ENCODE measurements around the gene CALCOCO1. TPM values are rescaled to one million over a fixed set of nuclear protein-coding genes. Genes with fewer than 3 reads are reported as not detected.
"Not testable (repeated sequence)": the region's sequence is repeated elsewhere in the genome, so short reads cannot be mapped to it uniquely, and the experiment has no call there.

Gene CALCOCO1
- total RNA-seq, 4 donors from 2014 or later: 118 to 186 (median 168) TPM

DNA sequence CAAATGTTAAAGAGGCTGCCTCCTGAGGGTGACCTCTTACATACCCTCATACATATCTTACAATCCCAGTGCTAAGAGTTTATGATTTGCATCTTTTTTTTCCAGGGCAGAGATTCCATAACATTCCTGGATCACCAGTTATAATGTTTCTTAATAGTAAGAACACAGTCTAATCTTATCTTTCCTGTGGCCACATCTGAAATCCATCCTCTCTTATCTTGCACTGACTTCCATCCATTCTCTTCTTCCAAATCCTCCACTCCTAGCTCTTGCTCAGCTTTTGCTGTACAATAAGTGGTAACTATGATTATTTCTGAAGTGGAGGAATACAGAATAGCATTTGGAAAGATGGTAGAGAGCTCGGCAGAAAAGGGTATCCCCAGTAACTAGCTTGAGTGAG lies 6.3 kb downstream of the CALCOCO1 start:
- Histone ChIP-seq H3K4me1 (peaks cover 4 to 6% (median 5%) of the 10 kb centered on the region in 4 donors), H3K27me3 (no peaks in the 10 kb centered on the region), H3K36me3 (peaks cover 0 to 69% (median 17%) of the 10 kb centered on the region in 4 donors), H3K9me3 (no peaks in the 10 kb centered on the region), H3K27ac (no peak overlapping the region), H3K4me3 (no peak overlapping the region)
- no peak for TF ChIP-seq POLR2A (IDR thresholded peaks at IDR 0.05)
- TF ChIP-seq POLR2AphosphoS5 (IDR thresholded peaks at IDR 0.05): no peak
- no peak for TF ChIP-seq EP300 (IDR thresholded peaks at IDR 0.05; ENCODE audit: low read depth)
- TF ChIP-seq, protein P1, sequence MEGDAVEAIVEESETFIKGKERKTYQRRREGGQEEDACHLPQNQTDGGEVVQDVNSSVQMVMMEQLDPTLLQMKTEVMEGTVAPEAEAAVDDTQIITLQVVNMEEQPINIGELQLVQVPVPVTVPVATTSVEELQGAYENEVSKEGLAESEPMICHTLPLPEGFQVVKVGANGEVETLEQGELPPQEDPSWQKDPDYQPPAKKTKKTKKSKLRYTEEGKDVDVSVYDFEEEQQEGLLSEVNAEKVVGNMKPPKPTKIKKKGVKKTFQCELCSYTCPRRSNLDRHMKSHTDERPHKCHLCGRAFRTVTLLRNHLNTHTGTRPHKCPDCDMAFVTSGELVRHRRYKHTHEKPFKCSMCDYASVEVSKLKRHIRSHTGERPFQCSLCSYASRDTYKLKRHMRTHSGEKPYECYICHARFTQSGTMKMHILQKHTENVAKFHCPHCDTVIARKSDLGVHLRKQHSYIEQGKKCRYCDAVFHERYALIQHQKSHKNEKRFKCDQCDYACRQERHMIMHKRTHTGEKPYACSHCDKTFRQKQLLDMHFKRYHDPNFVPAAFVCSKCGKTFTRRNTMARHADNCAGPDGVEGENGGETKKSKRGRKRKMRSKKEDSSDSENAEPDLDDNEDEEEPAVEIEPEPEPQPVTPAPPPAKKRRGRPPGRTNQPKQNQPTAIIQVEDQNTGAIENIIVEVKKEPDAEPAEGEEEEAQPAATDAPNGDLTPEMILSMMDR (IDR thresholded peaks at IDR 0.05): no peak
- no peak for DNase-seq
- in situ Hi-C loops (cut with MboI; ENCODE audit: low pct_ligation_motif_present in 1 of 4, low pct_unique_long_range_greater_than_20kb in 1 of 4, low sequenced_read_pairs in 3 of 4): loop anchor here in 1 of 4 donors (25.0 kb wide), 1 partner anchor 466 kb away; the partner anchor contains the start of gene SMUG1
- intact Hi-C loops (cut with DNase I; ENCODE audit: low total_unique reads): no loop called here
- WGBS, 2 donors (ENCODE audit: low coverage in 1 of 2): 76% methylated on average over 1 of the region's 1 CpG; no CpG with 5 or more reads in 1 of the 2 donors

DNA sequence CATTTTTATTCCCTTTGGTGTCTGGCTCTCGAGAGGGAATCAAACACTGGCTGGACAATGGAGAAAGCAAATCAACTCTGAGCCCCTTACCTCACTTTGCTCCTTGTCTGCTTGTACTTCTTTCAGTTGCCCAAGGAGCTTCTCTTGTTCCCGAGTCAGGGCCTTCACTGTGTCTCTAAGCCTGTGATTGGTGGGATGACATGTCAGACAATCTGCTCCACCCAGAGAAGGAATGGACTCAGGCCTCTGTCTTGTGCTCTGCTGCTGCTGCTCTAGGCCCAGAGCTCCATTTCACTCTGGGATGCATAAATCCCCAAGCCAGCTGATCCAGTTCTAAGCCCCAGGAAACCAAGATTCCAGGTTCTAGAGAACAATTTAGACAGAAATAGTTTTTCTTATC lies 7.6 kb downstream of the CALCOCO1 start:
- Histone ChIP-seq H3K36me3 (peaks cover 0 to 77% (median 21%) of the 10 kb centered on the region in 4 donors), H3K27ac (no peak overlapping the region), H3K9me3 (no peaks in the 10 kb centered on the region), H3K4me1 (no peaks in the 10 kb centered on the region), H3K4me3 (no peak overlapping the region), H3K27me3 (no peaks in the 10 kb centered on the region)
- TF ChIP-seq POLR2A (IDR thresholded peaks at IDR 0.05) (no peak), POLR2AphosphoS5 (IDR thresholded peaks at IDR 0.05) (no peak), EP300 (IDR thresholded peaks at IDR 0.05; ENCODE audit: low read depth) (no peak)
- TF ChIP-seq, protein P1 (IDR thresholded peaks at IDR 0.05): no peak
- intact Hi-C loops (cut with DNase I; ENCODE audit: low total_unique reads) (no loop called here), in situ Hi-C loops (cut with MboI; ENCODE audit: low pct_ligation_motif_present in 1 of 4, low pct_unique_long_range_greater_than_20kb in 1 of 4, low sequenced_read_pairs in 3 of 4) (loop anchor here in 1 of 4 donors (25.0 kb wide), 1 partner anchor 468 kb away; the partner anchor contains the start of gene SMUG1)
- DNase-seq: no peak
- 68 to 89% methylated on average over 1 to 2 of the region's 2 CpGs for WGBS, 2 donors (ENCODE audit: low coverage in 1 of 2)

DNA sequence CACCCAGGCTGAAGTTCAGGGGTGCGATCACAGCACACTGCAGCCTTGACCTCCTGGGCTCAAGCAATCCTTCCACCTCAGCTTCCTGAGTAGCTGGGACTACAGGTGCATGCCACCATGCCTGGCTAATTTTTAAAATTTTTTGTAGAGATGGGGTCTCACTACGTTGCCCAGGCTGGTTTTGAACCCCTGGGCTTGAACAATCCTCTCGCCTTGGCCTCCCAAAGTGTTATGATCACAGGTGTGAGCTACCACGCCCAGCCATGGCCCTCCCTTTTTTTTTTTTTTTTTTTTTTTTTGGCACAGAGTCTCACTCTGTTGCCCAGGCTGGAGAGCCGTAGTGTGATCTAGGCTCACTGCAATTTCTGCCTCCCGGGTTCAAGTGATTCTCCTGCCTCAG lies 8.7 kb downstream of the CALCOCO1 start:
- in situ Hi-C loops (cut with MboI; ENCODE audit: low pct_ligation_motif_present in 1 of 4, low pct_unique_long_range_greater_than_20kb in 1 of 4, low sequenced_read_pairs in 3 of 4): loop anchor here in 1 of 4 donors (25.0 kb wide), 1 partner anchor 469 kb away; the partner anchor contains the start of gene SMUG1
- H3K4me1 ChIP-seq; H3K9me3 ChIP-seq; H3K27me3 ChIP-seq; H3K4me3 ChIP-seq; intact Hi-C loops (cut with DNase I; ENCODE audit: low total_unique reads); H3K27ac ChIP-seq; DNase-seq: not testable (repeated sequence)
- peaks cover 0 to 77% (median 24%) of the 10 kb centered on the region in 4 donors for H3K36me3 ChIP-seq
- WGBS, 2 donors (ENCODE audit: low coverage in 1 of 2): 80 to 92% methylated on average over 2 to 6 of the region's 6 CpGs

DNA sequence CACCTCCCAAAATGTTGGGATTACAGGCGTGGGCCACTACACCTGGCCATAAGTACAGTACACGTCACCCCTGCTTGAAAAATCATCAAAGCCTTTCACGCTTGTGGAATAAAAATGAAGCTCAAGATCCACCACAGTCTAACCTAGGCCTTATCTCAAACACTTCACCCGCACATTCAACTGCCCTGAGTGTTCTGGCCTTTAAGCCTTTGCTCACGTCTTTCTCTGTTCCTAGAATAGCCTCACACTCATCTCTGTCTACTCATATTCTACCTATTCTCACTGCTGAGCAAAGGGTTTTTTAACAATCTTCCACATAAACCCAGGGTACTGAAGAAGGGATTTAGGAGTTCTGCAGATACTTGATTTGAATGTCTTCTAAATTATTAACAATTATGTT lies 9.9 kb downstream of the CALCOCO1 start:
- DNase-seq: no peak
- intact Hi-C loops (cut with DNase I; ENCODE audit: low total_unique reads): no loop called here
- TF ChIP-seq, protein P1 (IDR thresholded peaks at IDR 0.05): no peak
- TF ChIP-seq EP300 (IDR thresholded peaks at IDR 0.05; ENCODE audit: low read depth): no peak
- TF ChIP-seq POLR2AphosphoS5 (IDR thresholded peaks at IDR 0.05): no peak
- TF ChIP-seq POLR2A (IDR thresholded peaks at IDR 0.05): no peak
- whole genome bisulfite sequencing, 2 donors (ENCODE audit: low coverage in 1 of 2): 90 to 92% methylated on average over 5 of the region's 5 CpGs
- Histone ChIP-seq H3K4me3 (no peak overlapping the region), H3K36me3 (peaks cover 0 to 71% (median 25%) of the 10 kb centered on the region in 4 donors), H3K4me1 (no peaks in the 10 kb centered on the region), H3K27ac (no peak overlapping the region), H3K27me3 (no peaks in the 10 kb centered on the region), H3K9me3 (no peaks in the 10 kb centered on the region)
- in situ Hi-C loops (cut with MboI; ENCODE audit: low pct_ligation_motif_present in 1 of 4, low pct_unique_long_range_greater_than_20kb in 1 of 4, low sequenced_read_pairs in 3 of 4): loop anchor here in 1 of 4 donors (25.0 kb wide), 1 partner anchor 470 kb away; the partner anchor contains the start of gene SMUG1

All from transverse colon (tissue), 4 donors.